GM12878 (cell line): Measurements from ENCODE around the gene UHRF2. TPM values are rescaled to one million over a fixed set of nuclear protein-coding genes. Genes with fewer than 3 reads are reported as not detected.
A peak's percentile ranks its signal among the peaks of the same experiment; 100 is the strongest.

Experiments
- BCLAF1 ChIP-seq: fragments of 450-650 bp; IDR thresholded peaks from 2 replicates; pipeline ENCODE4 v1.6.1; 2017; ENCODE audit warnings: antibody characterized with exemption, mild to moderate bottlenecking, moderate library complexity
- CTCF ChIP-seq, 3 experiments: IDR thresholded peaks in 2 of 3; conservative IDR thresholded peaks in 1 of 3; 2 replicates each; pipeline ENCODE4 v1.5.1; 2011; ENCODE audit warnings: low read depth in 3 of 3, low read length in 3 of 3, mild to moderate bottlenecking in 3 of 3, control low read depth in 2 of 3, moderate library complexity in 2 of 3, inconsistent platforms in 1 of 3, mixed read lengths in 1 of 3; ENCODE audit not compliant: control insufficient read depth in 2 of 3, insufficient read depth in 1 of 3; ENCODE audit errors: extremely low read depth in 1 of 3
- DPF2 ChIP-seq: fragments of 450-650 bp; IDR thresholded peaks from 2 replicates; pipeline ENCODE4 v1.6.1; 2017; ENCODE audit warnings: mild to moderate bottlenecking
- EGR1 ChIP-seq, 2 experiments: IDR thresholded peaks; 1 replicate in 1 of 2; 2 replicates in 1 of 2; pipeline ENCODE4 v1.6.1; 2011 to 2012; ENCODE audit warnings: low read depth in 2 of 2, low read length in 2 of 2, borderline replicate concordance in 1 of 2, mild to moderate bottlenecking in 1 of 2, moderate library complexity in 1 of 2
- EP300 ChIP-seq, 2 experiments: fragments of 150-350 bp in 1 of 2; IDR thresholded peaks; 2 replicates each; pipeline ENCODE4 v1.6.1; 2011 to 2012; ENCODE audit warnings: low read depth in 2 of 2, low read length in 2 of 2, borderline replicate concordance in 1 of 2, improper control_type of control experiment in 1 of 2, inconsistent platforms in 1 of 2; ENCODE audit not compliant: control insufficient read depth in 1 of 2
- HDAC2 ChIP-seq: fragments of 200-600 bp; sonication (generic); IDR thresholded peaks from 2 replicates; pipeline ENCODE4 v1.6.1; 2017
- LARP7 ChIP-seq: fragments of 450-650 bp; IDR thresholded peaks from 2 replicates; pipeline ENCODE4 v1.6.1; 2017; ENCODE audit warnings: mild to moderate bottlenecking
- NR2F1 ChIP-seq: fragments of 450-650 bp; conservative IDR thresholded peaks from 2 replicates; pipeline ENCODE4 v1.6.1; 2017; ENCODE audit warnings: mild to moderate bottlenecking
- PAX5 ChIP-seq: IDR thresholded peaks from 2 replicates; pipeline ENCODE4 v1.6.1; 2011; ENCODE audit warnings: low read depth, low read length, borderline replicate concordance
- POLR2A ChIP-seq: IDR thresholded peaks from 2 replicates; pipeline ENCODE4 v1.6.1; 2011; ENCODE audit warnings: low read depth, mild to moderate bottlenecking, low read length
- POLR2AphosphoS5 ChIP-seq: IDR thresholded peaks from 2 replicates; pipeline ENCODE4 v1.6.1; 2011; ENCODE audit warnings: mild to moderate bottlenecking, low read length, inconsistent platforms
- RB1 ChIP-seq: fragments of 450-650 bp; formaldehyde crosslinking; IDR thresholded peaks from 2 replicates; pipeline ENCODE4 v1.6.1; 2017; ENCODE audit warnings: mild to moderate bottlenecking, borderline replicate concordance
- polyA plus RNA-seq, 11 experiments: library from polyadenylated mRNA; depleted of rRNA in 4 of 11; unstranded in 6 of 11; stranded (reverse) in 5 of 11; fragments of >200 nt; fragmentation: Nextera tagmentation in 4 of 11; fragmentation: Illumina TruSeq in 1 of 11; extraction: Ambion mirVana in 4 of 11; extraction: Trizol in 1 of 11; gene quantifications; 1 replicate in 1 of 11; 2 replicates in 10 of 11; pipeline versions ENCODE4 v1.2.1 to v1.2.3, GENCODE V29; 2011 to 2016; ENCODE audit warnings: inconsistent platforms in 2 of 11, missing spikeins in 2 of 11, low read depth in 1 of 11
- total RNA-seq, 4 experiments: library from RNA; depleted of rRNA in 3 of 4; stranded (reverse); fragments of >200 nt in 3 of 4; fragmentation: Illumina TruSeq in 1 of 4; extraction: Trizol in 1 of 4; gene quantifications; 2 replicates each; pipeline versions ENCODE4 v1.2.1 to v1.2.3, GENCODE V29; 2013 to 2021

The UHRF2 gene
- total and polyA plus RNA-seq, 10 of the 15 experiments (the other 5 are each of a cell fraction or from before 2014, with no cell fraction given), result 11.2 to 95.8 (median 43.1) TPM

GRCh38 chr9:6413365-6414246, 607 bp downstream of the UHRF2 start (continued):
- TF ChIP-seq EGR1 (IDR thresholded peaks at IDR 0.05; ENCODE audit: borderline replicate concordance in 1 of 2, low read depth in 2 of 2, low read length in 2 of 2) (no peak), NR2F1 (0 out of 2 replicates have a peak, but pooled peaks have one; percentile 4), RB1 (0 out of 2 replicates have a peak, but pooled peaks have one; percentile 27), POLR2AphosphoS5 (no peak), LARP7 (peak; percentile 88), EP300 (IDR thresholded peaks at IDR 0.05; ENCODE audit: borderline replicate concordance in 1 of 2, control insufficient read depth in 1 of 2, low read depth in 2 of 2, low read length in 2 of 2) (no peak), PAX5 (no peak), BCLAF1 (0 out of 2 replicates have a peak, but pooled peaks have one; percentile 51), POLR2A (peak; percentile 12; the same call in 1 of the 2 replicates), CTCF (IDR thresholded peaks at IDR 0.05 in 2 of 3, conservative IDR thresholded peaks at IDR 0.05 in 1 of 3; ENCODE audit: control insufficient read depth in 2 of 3, extremely low read depth in 1 of 3, insufficient read depth in 1 of 3, low read depth in 3 of 3, low read length in 3 of 3) (peak in 1 of 3 experiments; percentile 3; a peak in 1 of 6 replicates), DPF2 (peak; percentile 36; the same call in 1 of the 2 replicates), HDAC2 (no peak)
- TF ChIP-seq, all 136 proteins: peak for 18
